ENCODE data around the gene GTF3C1. TPM values are rescaled to one million over a fixed set of nuclear protein-coding genes. Genes with fewer than 3 reads are reported as not detected.

GTF3C1 gene
- total RNA-seq, 1 experiment from 2014 or later: 97.5 TPM

GRCh38 chr16:27474041-27474440 lies 75.7 kb downstream of the GTF3C1 start:
- H3K27ac ChIP-seq (ENCODE audit: low read length): no peak overlapping the region
- no peaks in the 10 kb centered on the region for H3K27me3 ChIP-seq (ENCODE audit: low read length)
- TF ChIP-seq CTCF (conservative IDR thresholded peaks at IDR 0.05; ENCODE audit: low read depth, low read length) (no peak), EZH2 (IDR thresholded peaks at IDR 0.05; ENCODE audit: low read length, unreplicated experiment) (no peak), EZH2phosphoT487 (IDR thresholded peaks at IDR 0.05; ENCODE audit: borderline replicate concordance, low read length) (no peak)
- ChIA-PET POLR2A (ENCODE audit: unreplicated experiment) (no interaction called here), CTCF (no interaction called here)
- H3K79me2 ChIP-seq (ENCODE audit: low read length): no peaks in the 10 kb centered on the region
- H3K9me2 ChIP-seq (replicated peaks; ENCODE audit: low read length): no peaks in the 10 kb centered on the region
- intact Hi-C loops (cut with micrococcal nuclease): no loop called here
- H4K20me1 ChIP-seq (ENCODE audit: low read length): no peaks in the 10 kb centered on the region
- H3K4me1 ChIP-seq (ENCODE audit: insufficient read depth, low read length): peaks cover 3% of the 10 kb centered on the region; the same call in 1 of the 2 replicates
- DNase-seq: no peak
- BruUV-seq (replicated peaks): no TSS peak
- no peak overlapping the region for H3K4me2 ChIP-seq (ENCODE audit: low read length)
- H3K4me3 ChIP-seq (ENCODE audit: low read length): no peak overlapping the region
- H3K9ac ChIP-seq (ENCODE audit: low read length): no peak overlapping the region
- H3K9me3 ChIP-seq (ENCODE audit: low read length): no peaks in the 10 kb centered on the region
- no peak for ATAC-seq
- no peak overlapping the region for H2AFZ ChIP-seq (ENCODE audit: low read length)
- H3K36me3 ChIP-seq (ENCODE audit: low read depth, low read length): peaks cover 5% of the 10 kb centered on the region
- H3F3A ChIP-seq (ENCODE audit: low read length, unreplicated experiment): no peaks in the 10 kb centered on the region

- no peak overlapping the region for H3K4me2 ChIP-seq (ENCODE audit: low read length)
- intact Hi-C loops (cut with micrococcal nuclease): no loop called here
- CTCF ChIA-PET: no interaction called here
- no peak overlapping the region for H3K9ac ChIP-seq (ENCODE audit: low read length)
- H3K36me3 ChIP-seq (ENCODE audit: low read depth, low read length): peaks cover 11% of the 10 kb centered on the region
- H4K20me1 ChIP-seq (ENCODE audit: low read length): no peaks in the 10 kb centered on the region
- ATAC-seq (no peak), DNase-seq (no peak)
- H3K27ac ChIP-seq (ENCODE audit: low read length): no peak overlapping the region
- H3K9me3 ChIP-seq (ENCODE audit: low read length): no peaks in the 10 kb centered on the region
- H3K79me2 ChIP-seq (ENCODE audit: low read length): no peaks in the 10 kb centered on the region
- H3K4me1 ChIP-seq (ENCODE audit: insufficient read depth, low read length): peaks cover 3% of the 10 kb centered on the region; the same call in 1 of the 2 replicates
- H3K4me3 ChIP-seq (ENCODE audit: low read length): no peak overlapping the region
- POLR2A ChIA-PET (ENCODE audit: unreplicated experiment): no interaction called here
- no peaks in the 10 kb centered on the region for H3F3A ChIP-seq (ENCODE audit: low read length, unreplicated experiment)
- no peaks in the 10 kb centered on the region for H3K27me3 ChIP-seq (ENCODE audit: low read length)
- H3K9me2 ChIP-seq (replicated peaks; ENCODE audit: low read length): no peaks in the 10 kb centered on the region
- TF ChIP-seq EZH2 (IDR thresholded peaks at IDR 0.05; ENCODE audit: low read length, unreplicated experiment) (no peak), EZH2phosphoT487 (IDR thresholded peaks at IDR 0.05; ENCODE audit: borderline replicate concordance, low read length) (no peak), CTCF (conservative IDR thresholded peaks at IDR 0.05; ENCODE audit: low read depth, low read length) (no peak)
- BruUV-seq (replicated peaks): no TSS peak
- H2AFZ ChIP-seq (ENCODE audit: low read length): no peak overlapping the region
Measured at GRCh38 chr16:27473101-27473900, 76.4 kb downstream of the GTF3C1 start.
